Uterus (tissue), 2 donors: ENCODE results near the gene MBNL1.

Source experiments
- POLR2A ChIP-seq, 2 donors: fragments of 450-650 bp; IDR thresholded peaks; one replicate each; pipeline ENCODE4 v1.6.1; 2016; ENCODE audit warnings: antibody characterized with exemption in 2 of 2, mild to moderate bottlenecking in 1 of 2, moderate library complexity in 1 of 2
- TF ChIP-seq, protein P1 (sequence below), 4 experiments: fragments of 200-600 bp in 2 of 4; fragments of 450-650 bp in 2 of 4; sonication (generic) in 2 of 4; IDR thresholded peaks; one replicate each; pipeline ENCODE4 v1.5.1; 2016 to 2019; ENCODE audit warnings: antibody characterized with exemption in 4 of 4, mild to moderate bottlenecking in 2 of 4, moderate library complexity in 1 of 4

DNA sequence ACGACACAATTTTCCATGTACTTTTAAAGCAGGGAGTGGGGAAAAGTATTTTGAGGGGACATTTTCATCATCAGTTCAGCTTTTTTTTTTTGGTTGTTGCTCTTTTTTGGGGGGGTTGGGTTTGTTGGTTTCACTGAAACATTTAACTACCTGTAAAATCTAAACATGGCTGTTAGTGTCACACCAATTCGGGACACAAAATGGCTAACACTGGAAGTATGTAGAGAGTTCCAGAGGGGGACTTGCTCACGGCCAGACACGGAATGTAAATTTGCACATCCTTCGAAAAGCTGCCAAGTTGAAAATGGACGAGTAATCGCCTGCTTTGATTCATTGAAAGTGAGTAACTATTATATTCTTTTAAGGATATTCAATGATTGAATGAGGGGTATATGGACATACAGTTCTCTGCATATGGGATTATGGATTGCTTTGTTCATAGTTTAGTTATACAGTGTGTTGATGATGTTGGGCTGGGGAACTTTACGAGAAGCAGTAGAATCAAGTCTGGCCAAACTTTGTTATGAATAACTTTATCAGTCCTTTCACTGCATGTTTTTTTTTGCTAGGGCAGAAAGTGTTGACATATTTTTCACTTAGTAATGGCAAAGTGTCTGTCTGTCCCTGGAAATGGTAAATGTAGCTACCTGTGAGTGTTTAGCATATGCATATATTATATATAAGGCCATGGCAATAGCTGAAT is 31.5 kb downstream of the MBNL1 start:
- TF ChIP-seq, protein P1, sequence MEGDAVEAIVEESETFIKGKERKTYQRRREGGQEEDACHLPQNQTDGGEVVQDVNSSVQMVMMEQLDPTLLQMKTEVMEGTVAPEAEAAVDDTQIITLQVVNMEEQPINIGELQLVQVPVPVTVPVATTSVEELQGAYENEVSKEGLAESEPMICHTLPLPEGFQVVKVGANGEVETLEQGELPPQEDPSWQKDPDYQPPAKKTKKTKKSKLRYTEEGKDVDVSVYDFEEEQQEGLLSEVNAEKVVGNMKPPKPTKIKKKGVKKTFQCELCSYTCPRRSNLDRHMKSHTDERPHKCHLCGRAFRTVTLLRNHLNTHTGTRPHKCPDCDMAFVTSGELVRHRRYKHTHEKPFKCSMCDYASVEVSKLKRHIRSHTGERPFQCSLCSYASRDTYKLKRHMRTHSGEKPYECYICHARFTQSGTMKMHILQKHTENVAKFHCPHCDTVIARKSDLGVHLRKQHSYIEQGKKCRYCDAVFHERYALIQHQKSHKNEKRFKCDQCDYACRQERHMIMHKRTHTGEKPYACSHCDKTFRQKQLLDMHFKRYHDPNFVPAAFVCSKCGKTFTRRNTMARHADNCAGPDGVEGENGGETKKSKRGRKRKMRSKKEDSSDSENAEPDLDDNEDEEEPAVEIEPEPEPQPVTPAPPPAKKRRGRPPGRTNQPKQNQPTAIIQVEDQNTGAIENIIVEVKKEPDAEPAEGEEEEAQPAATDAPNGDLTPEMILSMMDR (IDR thresholded peaks at IDR 0.05), result no peak
- TF ChIP-seq POLR2A (IDR thresholded peaks at IDR 0.05), result no peak
